Progenitor cell of endocrine pancreas (in vitro differentiated cells): ENCODE results near the gene MAPKAPK3. TPM values are rescaled to one million over a fixed set of nuclear protein-coding genes. Genes with fewer than 3 reads are reported as not detected.

Experiments
- DNase-seq: peaks from one replicate; pipeline ENCODE4 v3.0.0; 2021; ENCODE audit warnings: low spot score; ENCODE audit not compliant: unreplicated experiment
- H3K27ac Mint-ChIP-seq: 2 replicates; pipeline ENCODE4 v1.8.0; 2021; ENCODE audit warnings: mild to moderate bottlenecking, moderate library complexity, mixed read lengths
- H3K27me3 Mint-ChIP-seq: 2 replicates; pipeline ENCODE4 v1.8.0; 2021; ENCODE audit warnings: mixed read lengths
- H3K36me3 Mint-ChIP-seq: 2 replicates; pipeline ENCODE4 v1.8.0; 2022; ENCODE audit warnings: mixed read lengths; ENCODE audit not compliant: insufficient read depth
- H3K4me1 Mint-ChIP-seq: 2 replicates; pipeline ENCODE4 v1.8.0; 2021; ENCODE audit warnings: low read depth, mixed read lengths
- H3K4me3 Mint-ChIP-seq: 2 replicates; pipeline ENCODE4 v1.8.0; 2021; ENCODE audit warnings: low read depth, mild to moderate bottlenecking, moderate library complexity, mixed read lengths
- H3K9me3 Mint-ChIP-seq: 2 replicates; pipeline ENCODE4 v1.8.0; 2021; ENCODE audit warnings: low read depth, mixed read lengths
- total RNA-seq: library from RNA; stranded (reverse); gene quantifications from 2 replicates; pipeline ENCODE4 v1.2.1, GENCODE V29; 2021
- TF ChIP-seq, protein P1 (sequence below): fragments of 200-600 bp; sonication (generic); IDR thresholded peaks from one replicate; pipeline ENCODE4 v1.5.0; 2021; ENCODE audit warnings: antibody characterized with exemption, mild to moderate bottlenecking; ENCODE audit not compliant: unreplicated experiment

The MAPKAPK3 gene
- total RNA-seq, 1 donor from 2014 or later: 40.8 TPM

DNA sequence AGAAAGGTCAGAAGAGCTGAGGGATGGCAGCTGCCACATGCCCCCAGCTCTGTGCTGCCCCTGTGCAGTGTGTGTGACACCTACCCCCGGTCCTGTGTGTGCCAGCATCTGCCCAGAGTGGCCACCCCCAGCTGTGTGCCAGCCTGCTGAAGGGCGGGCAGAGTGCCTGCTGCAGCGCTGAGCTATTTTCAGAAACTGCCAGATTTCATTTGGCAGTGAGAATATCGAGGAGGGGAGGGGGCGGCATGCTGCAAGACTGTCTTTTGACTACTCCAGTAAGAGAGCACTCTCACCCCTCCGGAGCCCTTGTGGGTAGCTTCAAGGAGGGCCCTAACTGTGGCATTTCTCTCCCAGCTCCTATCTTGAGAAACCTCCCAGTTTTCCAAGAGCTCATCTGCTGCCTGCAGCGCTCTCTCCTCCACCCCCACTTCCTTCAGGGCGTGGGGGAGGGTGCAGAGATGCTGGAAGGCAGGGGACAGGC is 32.5 kb downstream of the MAPKAPK3 start:
- TF ChIP-seq, protein P1, sequence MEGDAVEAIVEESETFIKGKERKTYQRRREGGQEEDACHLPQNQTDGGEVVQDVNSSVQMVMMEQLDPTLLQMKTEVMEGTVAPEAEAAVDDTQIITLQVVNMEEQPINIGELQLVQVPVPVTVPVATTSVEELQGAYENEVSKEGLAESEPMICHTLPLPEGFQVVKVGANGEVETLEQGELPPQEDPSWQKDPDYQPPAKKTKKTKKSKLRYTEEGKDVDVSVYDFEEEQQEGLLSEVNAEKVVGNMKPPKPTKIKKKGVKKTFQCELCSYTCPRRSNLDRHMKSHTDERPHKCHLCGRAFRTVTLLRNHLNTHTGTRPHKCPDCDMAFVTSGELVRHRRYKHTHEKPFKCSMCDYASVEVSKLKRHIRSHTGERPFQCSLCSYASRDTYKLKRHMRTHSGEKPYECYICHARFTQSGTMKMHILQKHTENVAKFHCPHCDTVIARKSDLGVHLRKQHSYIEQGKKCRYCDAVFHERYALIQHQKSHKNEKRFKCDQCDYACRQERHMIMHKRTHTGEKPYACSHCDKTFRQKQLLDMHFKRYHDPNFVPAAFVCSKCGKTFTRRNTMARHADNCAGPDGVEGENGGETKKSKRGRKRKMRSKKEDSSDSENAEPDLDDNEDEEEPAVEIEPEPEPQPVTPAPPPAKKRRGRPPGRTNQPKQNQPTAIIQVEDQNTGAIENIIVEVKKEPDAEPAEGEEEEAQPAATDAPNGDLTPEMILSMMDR: no peak
- Mint-ChIP-seq H3K27me3 (no peaks in the 10 kb centered on the region), H3K36me3 (peaks cover 1% of the 10 kb centered on the region), H3K27ac (no peak overlapping the region), H3K4me3 (no peak overlapping the region), H3K9me3 (no peaks in the 10 kb centered on the region), H3K4me1 (no peaks in the 10 kb centered on the region)
- no peak for DNase-seq

DNA sequence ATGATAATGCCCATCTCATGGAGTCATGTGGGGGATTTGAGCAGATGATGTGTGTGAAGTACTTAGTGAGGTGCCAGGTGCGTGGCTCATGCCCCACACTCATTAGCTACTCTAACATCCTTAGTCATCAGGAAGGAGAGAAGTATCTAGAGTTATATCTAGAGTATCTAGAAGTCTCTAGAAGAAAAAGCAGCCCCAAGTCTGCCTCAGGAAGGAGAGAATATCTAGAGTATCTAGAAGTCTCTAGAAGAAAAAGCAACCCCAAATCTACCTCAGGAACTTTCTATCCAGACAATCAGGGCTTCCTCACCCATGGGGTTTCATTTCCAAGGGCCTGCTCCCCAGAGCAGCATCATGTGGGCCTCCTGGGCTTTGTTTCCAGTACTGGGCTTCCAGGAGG is 33.1 kb downstream of the MAPKAPK3 start:
- H3K4me3 Mint-ChIP-seq: no peak overlapping the region

DNA sequence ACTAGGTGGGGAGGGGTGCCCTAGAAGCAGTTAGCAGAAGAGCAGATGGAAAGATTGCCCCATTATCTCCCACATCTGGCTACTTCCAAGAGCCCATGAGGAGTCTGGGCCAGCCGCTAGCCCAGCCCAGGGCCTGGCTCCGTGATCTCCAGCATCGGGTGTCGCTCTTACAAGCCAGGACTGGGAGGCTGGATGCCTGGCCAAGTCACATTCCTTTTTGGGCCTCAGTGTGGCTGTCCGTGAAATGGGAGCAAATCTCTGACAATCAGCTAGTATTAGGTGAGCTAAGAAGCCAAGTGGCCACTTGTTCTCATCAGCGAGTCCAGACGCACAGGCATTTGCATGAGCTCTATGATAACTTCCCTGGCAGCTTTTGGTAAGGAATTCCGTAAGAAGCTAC is 34.5 kb downstream of the MAPKAPK3 start:
- TF ChIP-seq, protein P1: no peak
- no peak for DNase-seq
- H3K4me3 Mint-ChIP-seq: no peak overlapping the region
- no peak overlapping the region for H3K27ac Mint-ChIP-seq
- no peaks in the 10 kb centered on the region for H3K9me3 Mint-ChIP-seq
- H3K36me3 Mint-ChIP-seq: no peaks in the 10 kb centered on the region
- H3K4me1 Mint-ChIP-seq: no peaks in the 10 kb centered on the region
- no peaks in the 10 kb centered on the region for H3K27me3 Mint-ChIP-seq

More for the DNA sequence above, 33.1 kb downstream of the MAPKAPK3 start:
- DNase-seq: no peak
- TF ChIP-seq, protein P1: no peak
- no peak overlapping the region for H3K27ac Mint-ChIP-seq
- no peaks in the 10 kb centered on the region for H3K27me3 Mint-ChIP-seq
- H3K36me3 Mint-ChIP-seq: peaks cover 1% of the 10 kb centered on the region
- H3K4me1 Mint-ChIP-seq: no peaks in the 10 kb centered on the region
- no peaks in the 10 kb centered on the region for H3K9me3 Mint-ChIP-seq

DNA sequence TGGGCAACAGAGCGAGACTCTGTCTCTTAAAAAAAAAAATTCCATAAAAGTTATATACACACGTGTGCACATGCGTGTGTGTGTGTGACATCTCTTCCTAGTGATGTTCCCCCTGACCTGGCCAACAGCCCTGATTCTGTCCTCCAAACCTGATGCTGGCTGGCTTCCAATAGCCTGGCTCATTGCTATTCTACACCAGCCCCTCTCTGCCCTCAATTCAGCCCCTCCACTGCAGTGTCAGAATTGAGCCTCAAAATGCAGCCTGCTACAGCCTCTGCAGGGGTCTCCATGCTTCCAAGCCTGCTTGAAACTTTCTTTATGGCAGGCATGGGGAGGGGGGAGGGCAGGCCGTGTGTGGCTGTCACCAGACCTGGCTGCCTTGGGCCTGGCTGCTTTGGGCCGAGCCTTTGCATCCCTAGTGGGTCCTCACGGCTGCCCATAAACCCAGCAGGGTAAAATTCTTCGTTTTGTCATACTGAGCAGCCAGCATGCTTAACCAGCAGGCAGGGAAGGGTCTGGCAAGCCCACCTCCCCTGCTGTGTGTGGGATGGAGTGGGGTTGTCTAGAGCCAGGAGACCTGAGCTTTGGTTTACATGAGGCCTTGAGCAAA is 35.1 kb downstream of the MAPKAPK3 start:
- no peak for DNase-seq
- Mint-ChIP-seq H3K4me3 (no peak overlapping the region), H3K27me3 (peaks cover 4% of the 10 kb centered on the region), H3K9me3 (no peaks in the 10 kb centered on the region), H3K36me3 (no peaks in the 10 kb centered on the region), H3K4me1 (no peaks in the 10 kb centered on the region), H3K27ac (no peak overlapping the region)
- TF ChIP-seq, protein P1: no peak

DNA sequence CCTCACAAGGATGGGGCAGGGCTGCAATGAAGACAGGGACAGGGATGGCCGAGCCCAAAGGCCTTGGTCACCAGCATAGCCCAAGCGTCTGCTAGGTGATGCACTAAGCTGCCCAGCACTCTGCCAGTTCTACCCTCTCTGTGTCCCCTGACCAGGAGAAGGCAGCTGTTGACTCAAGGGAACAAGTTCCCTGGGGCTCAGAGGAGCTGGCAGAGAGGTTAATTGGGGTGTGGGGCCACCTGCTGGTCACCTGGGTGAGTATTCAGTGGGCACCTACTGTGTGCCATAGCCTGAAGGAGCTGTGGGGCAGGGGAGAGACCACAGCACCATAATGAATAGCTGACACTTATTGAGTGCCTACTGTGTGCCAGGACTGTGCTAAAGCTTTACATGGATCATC is 35.8 kb downstream of the MAPKAPK3 start:
- H3K36me3 Mint-ChIP-seq: no peaks in the 10 kb centered on the region
- no peak overlapping the region for H3K27ac Mint-ChIP-seq
- H3K4me1 Mint-ChIP-seq: no peaks in the 10 kb centered on the region
- DNase-seq: no peak
- TF ChIP-seq, protein P1: peak; percentile 49
- H3K4me3 Mint-ChIP-seq: no peak overlapping the region
- peaks cover 4% of the 10 kb centered on the region for H3K27me3 Mint-ChIP-seq
- no peaks in the 10 kb centered on the region for H3K9me3 Mint-ChIP-seq
